GM19324 (cell line): Measurements from ENCODE around the gene TBX2.
"Not testable (repeated sequence)": the region's sequence is repeated elsewhere in the genome, so short reads cannot be mapped to it uniquely, and the experiment has no call there.

ENCODE experiments used
- ATAC-seq: cut with Tn5 transposase; IDR thresholded peaks from one replicate; pipeline ENCODE4 v1.9.1; 2021; ENCODE audit warnings: mild to moderate bottlenecking, moderate library complexity; ENCODE audit not compliant: unreplicated experiment, low FRiP score

TBX2 gene

GRCh38 chr17:61399131-61400065 lies at the start of gene TBX2:
Gene TBX2 (plus strand): TSS chr17:61399843. CDS start chr17:61400177, 334 bp downstream.
- ATAC-seq: no peak

DNA sequence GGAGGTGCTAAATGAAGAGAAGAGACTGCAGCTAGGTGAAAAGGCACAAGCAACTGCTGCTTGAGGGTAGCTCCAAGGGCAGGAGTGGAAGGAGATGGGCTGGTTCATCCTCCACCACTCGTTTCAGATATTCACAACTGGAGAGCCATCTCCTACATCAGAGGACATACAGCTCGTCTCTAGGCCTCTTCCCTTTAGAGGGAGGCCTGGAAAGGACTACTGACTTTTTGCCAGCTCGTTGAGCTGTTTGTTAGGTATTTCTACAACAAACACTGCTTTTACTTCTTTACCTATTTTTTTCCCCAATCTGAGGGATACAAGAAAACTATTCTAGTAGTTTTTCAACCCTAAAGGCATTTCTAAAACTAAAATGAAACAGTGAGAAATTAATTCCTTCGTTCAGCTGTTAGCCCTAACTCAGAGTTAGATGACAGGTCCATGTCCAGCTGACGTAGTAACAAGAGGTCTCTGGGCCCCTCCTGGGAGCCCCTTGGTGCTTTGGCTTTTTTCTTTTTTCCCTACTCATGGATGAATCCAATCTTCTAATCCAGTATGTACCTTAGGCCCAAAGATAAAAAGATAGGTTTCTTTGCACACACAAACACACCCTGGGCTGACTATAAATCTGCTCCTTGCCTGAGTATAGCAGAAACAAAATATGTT lies 47.8 kb upstream of the TBX2 start:
- ATAC-seq: no peak

DNA sequence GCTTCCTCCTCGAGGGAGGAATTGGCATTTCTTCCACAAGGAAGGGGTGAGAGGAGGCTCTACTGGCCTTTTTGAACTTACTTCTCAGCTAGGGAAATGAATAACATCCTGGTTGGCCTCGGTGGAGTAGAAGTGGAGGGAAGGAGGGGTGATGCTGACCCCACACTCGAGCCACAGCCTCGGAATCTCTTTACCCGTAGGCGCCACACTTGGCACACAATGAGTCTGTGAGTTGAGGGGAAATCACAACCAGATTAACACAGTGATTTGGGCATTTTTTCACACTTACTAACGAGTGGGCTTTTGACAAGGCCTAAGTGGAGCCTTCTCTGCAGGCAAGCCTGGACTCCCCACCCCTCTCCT lies 47.3 kb upstream of the TBX2 start:
- no peak for ATAC-seq

DNA sequence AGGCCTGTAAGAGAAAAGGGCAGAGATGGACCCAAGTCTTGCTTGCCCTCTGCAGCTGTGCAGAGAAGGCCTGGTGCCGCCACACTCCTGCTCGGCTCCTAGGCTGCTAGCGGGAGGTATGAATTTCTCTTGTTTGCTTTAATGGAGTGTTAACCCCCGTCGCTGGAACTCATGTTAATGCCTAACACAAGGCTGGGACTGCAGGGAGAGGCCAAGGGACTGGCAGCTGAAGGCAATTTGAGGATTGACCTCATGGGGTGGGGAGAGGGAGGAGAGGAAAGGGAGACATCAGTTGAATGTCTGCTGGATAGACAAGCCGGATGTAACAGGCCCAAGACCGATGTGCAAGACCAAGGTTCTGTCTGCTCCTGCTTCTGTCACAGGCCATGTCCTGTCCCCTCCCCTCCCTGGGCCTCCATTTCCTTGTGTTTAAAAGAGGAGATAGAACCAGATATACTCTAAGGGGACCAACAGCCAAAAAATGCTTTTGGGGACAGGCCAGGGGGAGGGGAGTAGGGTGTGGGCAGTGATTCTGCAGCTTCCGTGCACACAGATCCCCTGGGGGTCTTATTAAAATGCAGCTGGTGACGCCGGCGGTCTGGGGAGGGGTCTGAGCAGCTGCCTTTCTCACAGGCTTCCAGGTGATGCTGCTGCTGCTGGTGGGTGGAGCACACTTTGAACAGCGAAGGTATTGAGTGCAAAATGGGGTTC lies 46.7 kb upstream of the TBX2 start:
- ATAC-seq: no peak

DNA sequence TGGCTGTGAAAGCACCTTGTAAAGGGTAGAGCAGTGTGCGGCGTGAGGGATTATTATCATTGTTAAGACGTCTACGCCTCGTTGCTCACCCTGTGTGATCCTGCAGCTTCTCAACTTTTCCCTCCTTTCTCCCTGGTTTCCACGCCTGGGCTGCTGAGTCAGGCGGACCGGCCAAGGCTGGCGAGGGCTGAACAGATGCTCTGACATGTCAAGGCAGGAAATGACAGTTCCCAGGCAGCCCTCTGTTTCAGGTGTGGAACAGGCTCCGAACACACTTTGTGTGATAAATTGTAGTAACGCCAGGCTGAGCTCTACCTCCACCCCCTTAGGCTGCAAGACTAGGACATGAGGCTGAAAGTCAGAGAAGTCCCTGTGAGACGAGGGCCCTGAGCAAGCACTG lies 46.0 kb upstream of the TBX2 start:
- ATAC-seq: no peak

- no peak for ATAC-seq
Measured at GRCh38 chr17:61354895-61355874, 44.5 kb upstream of the TBX2 start.

GRCh38 chr17:61357061-61357460 lies 42.6 kb upstream of the TBX2 start:
- ATAC-seq: not testable (repeated sequence)

DNA sequence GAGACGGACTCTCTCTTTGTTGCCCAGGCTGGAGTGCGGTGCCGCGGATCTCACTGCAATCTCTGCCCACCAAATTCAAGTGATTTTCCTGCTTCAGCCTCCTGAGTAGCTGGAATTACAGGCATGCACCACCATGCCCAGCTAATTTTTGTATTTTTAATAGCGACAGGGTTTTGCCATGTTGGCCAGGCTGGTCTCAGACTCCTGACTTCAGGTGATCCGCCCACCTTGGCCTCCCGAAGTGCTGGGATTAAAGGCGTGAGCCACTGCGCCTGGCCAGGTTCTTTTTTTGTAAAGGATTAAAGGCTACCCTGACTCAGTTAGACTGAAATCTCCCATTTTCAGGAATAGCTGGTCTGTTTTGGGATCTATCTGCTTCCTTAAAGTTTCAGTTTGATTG lies 40.1 kb upstream of the TBX2 start:
- not testable (repeated sequence) for ATAC-seq

- no peak for ATAC-seq
Measured at GRCh38 chr17:61360318-61360943, 39.2 kb upstream of the TBX2 start.

- ATAC-seq: no peak
Measured at GRCh38 chr17:61361084-61361483, 38.6 kb upstream of the TBX2 start.

DNA sequence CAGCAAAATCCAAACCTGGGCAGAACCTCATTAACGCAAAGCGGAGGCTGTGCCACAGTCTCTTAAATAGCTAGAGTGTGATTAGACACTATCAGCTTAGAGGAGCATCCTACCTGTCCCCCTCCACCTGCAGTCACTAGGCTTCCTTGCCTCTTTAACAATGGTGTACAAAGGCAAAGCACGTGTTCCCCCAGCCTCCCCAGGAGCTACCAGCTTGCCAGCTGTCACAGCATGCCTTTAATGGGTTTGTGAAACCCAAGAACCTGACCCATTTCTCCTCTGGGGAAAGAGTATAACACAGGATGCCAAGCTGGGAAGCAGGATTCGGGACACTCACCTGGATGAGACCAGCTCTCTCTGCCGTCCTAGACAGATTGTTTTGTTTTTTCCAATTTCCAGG lies 37.2 kb upstream of the TBX2 start:
- ATAC-seq: no peak

DNA sequence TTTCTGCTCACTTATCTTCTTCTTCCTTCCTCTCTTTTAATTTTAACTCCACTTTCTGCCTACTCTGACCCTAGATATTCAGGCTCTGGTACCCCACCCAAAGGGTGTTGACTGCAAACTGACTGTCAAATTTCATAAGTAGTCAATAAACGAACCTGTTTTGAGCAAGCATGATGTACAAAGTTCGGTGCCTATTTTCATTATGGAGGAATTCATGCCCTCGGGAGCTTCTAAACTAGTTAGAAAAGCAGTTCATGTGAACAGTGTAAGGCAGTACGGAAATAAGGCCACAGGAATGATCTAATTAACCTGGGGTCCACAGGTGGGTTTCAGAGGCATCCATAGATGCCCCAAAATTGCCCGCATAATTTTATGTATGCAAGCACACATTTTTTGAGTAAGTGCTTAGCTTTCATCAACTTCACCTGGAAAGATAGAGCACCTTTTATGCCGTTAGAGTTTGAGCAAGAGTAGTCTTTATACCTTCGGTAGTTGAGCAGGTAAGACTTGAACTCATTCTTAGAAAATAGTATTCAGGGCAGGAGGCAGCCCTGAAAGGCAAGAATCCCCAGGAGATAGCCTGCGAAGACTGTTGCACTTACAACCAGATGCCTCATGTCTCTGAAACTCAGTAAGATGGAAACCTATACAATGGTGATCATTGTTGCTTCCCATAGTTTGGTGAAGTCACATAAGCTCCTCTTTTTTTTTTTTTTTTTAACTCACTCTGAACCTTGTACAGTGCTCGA lies 36.6 kb upstream of the TBX2 start:
- no peak for ATAC-seq

GRCh38 chr17:61363601-61364462 lies 35.8 kb upstream of the TBX2 start:
- no peak for ATAC-seq

DNA sequence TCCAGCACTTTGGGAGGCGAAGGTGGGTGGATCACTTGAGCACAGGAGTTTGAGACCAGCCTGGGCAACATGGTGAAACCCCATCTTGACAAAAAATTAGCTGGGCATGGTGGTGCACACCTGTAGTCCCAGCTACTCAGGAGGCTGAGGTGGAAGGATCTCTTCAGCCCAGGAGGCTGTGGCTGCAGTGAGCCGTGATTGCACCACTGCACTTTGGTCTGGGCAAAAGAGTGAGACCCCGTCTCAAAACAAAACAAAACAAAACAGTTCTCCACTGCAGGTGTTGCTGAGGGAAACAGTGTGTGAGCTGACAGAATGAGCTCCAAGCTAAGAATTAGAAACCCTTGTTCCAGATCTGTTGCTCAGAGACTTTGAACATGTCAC lies 35.2 kb upstream of the TBX2 start:
- no peak for ATAC-seq

DNA sequence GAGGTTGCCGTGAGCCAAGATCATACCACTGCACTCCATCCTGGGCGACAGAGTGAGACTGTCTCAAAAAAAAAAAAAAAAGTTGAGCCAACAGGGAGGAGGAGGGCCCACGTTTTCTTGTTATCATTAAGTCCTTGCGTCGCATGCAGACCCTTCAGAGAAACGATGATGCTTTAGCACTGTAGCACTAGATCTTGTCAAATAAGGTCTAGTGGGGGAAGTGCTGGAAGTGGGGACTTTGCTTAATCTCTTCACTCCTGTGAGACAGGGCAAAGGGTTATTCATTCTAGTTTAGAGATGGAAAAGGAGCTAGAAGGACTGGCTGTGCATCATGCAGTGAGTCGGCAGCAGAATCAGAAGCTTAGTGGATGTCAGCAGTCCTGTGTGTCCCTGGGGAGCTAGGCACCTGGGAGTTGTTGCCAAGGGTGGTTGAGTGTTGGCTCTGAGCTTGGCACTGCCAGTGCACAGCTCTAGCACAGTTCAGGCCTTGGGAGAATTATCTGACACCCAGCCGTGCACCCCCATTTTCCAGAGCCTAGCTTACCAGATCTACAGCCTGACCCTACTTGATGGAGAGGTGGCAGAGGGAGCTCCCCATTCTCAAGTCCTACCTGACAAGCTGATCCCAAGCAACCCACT lies 33.4 kb upstream of the TBX2 start:
- no peak for ATAC-seq

DNA sequence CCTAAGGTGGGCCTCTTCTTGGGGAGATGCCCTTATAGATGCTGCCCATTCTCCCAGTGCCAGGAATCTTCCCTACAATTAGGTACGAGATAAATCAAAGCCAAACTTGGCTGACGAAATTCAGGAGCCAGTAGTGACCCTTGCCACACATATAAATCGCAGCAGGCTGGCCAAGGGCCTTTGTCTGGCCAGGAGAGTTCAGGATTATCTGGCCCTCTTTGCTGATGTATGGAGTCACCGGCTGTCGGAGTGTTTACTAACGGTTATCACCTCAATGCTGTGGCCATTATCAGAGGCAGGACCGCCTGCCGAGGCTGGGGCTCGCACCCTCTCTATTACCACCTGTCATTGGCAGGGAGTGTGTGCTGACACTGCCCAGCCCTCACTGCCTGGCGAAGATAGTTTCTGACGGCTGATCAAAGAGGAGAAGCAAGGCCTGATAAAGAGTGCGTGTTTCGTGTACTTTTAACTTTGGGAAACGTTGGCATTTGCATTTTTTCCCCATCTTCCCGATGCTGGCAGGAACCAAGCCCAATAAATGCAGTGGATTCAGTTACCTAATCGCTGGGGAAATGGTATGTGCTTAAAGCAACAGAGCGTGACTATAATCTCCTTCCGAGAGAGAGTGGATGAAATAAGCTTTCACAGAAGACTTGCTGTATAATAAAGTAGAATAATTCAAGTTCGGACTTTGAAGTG lies 32.8 kb upstream of the TBX2 start:
- no peak for ATAC-seq
